Activated naive CD4-positive, alpha-beta T cell treated with anti-CD3 and anti-CD28 coated beads, Interleukin-2, amount 50 U/mL, for 72 hours (primary cell): ENCODE data around the gene SLC10A3. TPM values are rescaled to one million over a fixed set of nuclear protein-coding genes. Genes with fewer than 3 reads are reported as not detected.

Experiments
- ATAC-seq, 2 donors: fragments of 150-1000 bp; cut with Tn5 transposase; 2 replicates each; pipeline ENCODE4 v1.10.0; 2021; ENCODE audit warnings: mild to moderate bottlenecking in 2 of 2, moderate library complexity in 2 of 2
- DNase-seq, 2 donors: peaks; one replicate each; pipeline ENCODE4 v3.0.0; 2021 to 2022; ENCODE audit warnings: low spot score in 2 of 2
- H3K27ac Mint-ChIP-seq, 2 donors: one replicate each; pipeline ENCODE4 v1.8.0; 2022; ENCODE audit warnings: mild to moderate bottlenecking in 2 of 2, mixed read lengths in 2 of 2
- H3K36me3 Mint-ChIP-seq, 2 donors: one replicate each; pipeline ENCODE4 v1.8.0; 2022; ENCODE audit warnings: mixed read lengths in 2 of 2
- H3K9me3 Mint-ChIP-seq, 2 donors: one replicate each; pipeline ENCODE4 v1.8.0; 2022; ENCODE audit warnings: mixed read lengths in 2 of 2
- total RNA-seq, 2 donors: library from RNA; stranded (reverse); gene quantifications; one replicate each; pipeline ENCODE4 v1.2.3, GENCODE V29; 2022

SLC10A3 gene
- total RNA-seq, 2 donors from 2014 or later = 9.8 to 15.6 TPM

DNA sequence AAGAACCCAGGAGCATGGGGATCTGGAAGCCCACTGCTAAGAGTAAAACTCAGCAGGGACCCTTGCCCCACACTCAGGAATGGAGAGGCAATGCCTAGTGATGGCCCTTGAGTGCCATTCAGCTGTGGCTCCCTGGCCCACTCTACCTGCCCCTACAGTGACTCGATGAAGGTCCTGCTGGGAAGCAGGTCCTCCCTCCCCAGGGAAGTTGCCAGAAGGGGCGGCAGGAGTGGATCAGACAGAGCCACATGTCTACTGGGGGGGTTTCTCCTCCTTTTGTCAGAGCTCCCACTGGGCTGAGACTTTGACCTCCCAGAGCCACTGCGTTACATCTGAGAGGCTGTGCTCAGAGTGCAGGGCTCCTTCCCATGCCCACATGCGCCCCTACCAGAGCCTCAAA lies 1.2 kb downstream of the SLC10A3 start:
- DNase-seq = no peak
- no peak for ATAC-seq
- Mint-ChIP-seq H3K27ac (peak overlapping the region in 1 of 2 donors; percentile 84), H3K9me3 (no peaks in the 10 kb centered on the region), H3K36me3 (peaks cover 5 to 8% of the 10 kb centered on the region in 2 donors)

DNA sequence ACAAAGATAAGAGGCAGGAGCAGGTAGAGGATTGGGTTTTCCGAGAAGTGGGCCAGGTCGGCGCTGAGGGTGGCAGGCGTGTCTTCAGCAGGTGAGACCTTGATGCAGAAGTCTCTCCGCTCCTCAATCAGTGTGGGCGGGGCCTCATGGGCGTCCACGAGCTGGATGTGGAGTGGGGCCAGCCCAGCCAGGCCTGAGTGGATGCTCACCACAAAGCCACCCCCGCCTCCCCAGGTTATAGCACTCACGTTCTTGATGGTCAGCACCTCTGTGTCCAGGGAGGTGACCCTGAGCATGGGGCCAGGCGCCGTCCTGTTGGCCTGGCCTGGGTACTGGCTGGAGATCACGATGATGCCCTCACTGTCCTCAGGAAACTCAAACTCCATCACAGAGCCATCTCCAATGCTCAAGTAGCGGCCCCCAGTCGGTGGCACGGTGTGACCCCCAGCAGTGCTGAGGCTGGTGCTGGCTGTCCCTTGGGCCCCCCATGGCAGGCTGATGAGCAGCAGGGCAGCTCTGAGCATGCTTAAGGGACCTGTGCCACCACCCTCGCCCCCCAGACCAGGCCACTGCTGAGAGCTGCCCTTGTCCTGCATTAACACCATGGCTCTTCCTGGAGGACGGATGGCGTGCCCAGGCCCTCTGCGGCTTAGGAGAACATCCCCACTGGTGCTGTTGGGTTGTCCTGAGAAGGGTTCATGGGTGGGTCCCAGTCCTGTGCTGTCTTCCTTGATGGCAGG lies 1.9 kb downstream of the SLC10A3 start:
- ATAC-seq (no peak), DNase-seq (no peak)
- Mint-ChIP-seq H3K27ac (no peak overlapping the region), H3K36me3 (peaks cover 5 to 9% of the 10 kb centered on the region in 2 donors), H3K9me3 (no peaks in the 10 kb centered on the region)

DNA sequence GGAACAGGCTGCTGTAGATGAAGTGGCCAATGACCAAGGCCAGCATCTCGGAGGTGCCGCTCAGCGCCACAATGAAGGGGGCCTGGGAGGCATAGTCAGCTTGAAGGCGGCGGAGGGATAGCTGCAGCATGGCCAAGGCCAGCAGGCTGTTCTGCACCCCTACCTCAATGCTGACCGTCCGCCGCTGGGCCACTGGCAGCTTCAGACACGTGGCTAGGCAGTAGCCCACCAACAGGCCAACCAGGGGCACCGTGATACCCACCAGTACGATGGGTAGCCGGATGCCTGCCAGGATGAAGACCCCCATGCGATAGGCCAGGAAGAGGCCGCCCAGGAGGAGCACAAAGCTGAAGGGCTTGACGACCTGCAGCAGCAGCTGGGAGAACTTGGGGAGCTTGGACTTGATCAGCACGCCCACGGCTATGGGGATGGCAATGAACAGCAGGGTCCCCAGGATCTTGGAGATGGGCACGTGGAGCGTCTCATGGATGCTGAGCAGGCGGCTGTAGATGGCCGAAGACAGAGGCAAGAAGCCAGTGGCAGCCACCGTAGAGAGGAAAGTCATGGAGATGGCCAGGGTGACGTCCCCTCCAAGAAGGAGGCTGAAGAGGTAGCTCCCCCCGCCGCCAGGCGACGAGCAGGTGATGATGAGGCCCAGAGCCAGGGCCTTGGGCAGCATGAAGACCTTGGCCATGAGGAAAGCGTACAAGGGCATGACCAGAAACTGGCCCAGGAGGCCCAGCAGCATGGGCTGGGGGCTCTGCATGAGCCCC lies 2.7 kb downstream of the SLC10A3 start:
- ATAC-seq (no peak), DNase-seq (no peak)
- no peak overlapping the region for H3K27ac Mint-ChIP-seq
- H3K9me3 Mint-ChIP-seq = no peaks in the 10 kb centered on the region
- H3K36me3 Mint-ChIP-seq = peaks cover 5 to 9% of the 10 kb centered on the region in 2 donors

DNA sequence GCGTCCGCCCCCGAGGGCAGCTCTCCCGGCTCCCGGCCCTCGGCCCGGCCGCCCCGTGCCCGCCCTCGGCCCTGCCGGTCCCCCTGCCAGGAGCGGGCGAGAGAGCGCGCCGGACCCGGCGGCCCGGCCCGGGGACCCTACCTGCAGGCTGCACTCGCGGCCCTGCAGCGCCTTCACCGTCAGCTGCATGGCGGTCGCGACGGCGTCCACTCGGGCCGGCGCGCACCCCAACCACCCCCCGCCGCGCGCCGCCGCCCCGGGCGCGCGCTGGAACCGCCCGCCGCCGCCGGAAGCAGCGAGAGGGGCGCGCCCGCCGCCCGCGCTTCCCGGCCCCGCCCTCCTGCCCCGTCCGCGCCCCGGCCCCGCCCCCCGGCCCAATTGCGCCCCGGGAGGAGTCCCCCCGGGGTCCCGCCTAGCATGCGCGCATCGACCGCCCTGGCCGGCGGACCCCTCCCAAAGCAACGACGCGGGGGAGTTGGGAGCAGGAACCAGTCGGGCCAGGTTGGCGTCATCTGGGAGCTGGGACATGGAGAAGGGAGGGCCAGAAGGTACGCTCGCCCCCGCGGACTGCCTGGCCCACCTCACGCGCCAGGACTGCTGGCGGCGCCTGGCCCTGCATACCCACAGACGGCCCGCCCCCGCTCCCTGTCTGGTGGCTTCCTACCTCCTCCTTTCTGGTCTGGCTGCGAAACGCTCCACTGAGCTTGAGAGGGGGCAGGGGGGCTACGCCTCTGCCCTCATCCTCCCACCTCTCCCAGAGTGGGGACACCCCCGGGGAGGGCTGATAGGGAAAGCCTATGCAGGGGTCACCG lies 3.8 kb downstream of the SLC10A3 start, which contains the start of gene UBL4A:
Gene UBL4A (minus strand): TSS at position 220 of the 812 bp plus-strand sequence. CDS start 31 bp downstream, at position 189.
- DNase-seq (peak in 1 of 2 donors; percentile 62), ATAC-seq (peak; percentile 9 to 47)
- peak within 1 kb of the TSS in 1 of 2 donors; percentile 44 for H3K27ac Mint-ChIP-seq
- no peaks in the 10 kb centered on the region for H3K9me3 Mint-ChIP-seq
- H3K36me3 Mint-ChIP-seq = peaks cover 5 to 9% of the 10 kb centered on the region in 2 donors

DNA sequence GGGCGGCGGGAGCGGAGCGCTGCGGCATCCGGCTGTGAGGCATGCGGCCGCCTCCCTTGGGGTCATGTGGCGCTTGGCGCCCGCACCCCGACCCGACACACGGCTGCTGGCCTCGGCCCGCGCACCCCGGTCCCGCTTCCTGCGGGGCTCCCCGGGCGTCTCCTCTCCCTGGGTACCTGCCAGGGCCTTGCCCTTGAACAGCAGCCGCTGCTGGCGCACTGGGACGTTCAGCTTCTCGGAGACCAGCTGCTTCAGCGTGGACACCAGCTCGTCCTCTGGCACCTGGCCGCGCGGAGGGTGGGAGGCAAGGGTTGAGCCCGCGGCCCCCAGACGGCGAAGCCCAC lies 4.4 kb downstream of the SLC10A3 start:
- ATAC-seq (peak in 1 of 2 donors; percentile 14), DNase-seq (peak; percentile 36 to 61)
- H3K9me3 Mint-ChIP-seq = no peaks in the 10 kb centered on the region
- no peak overlapping the region for H3K27ac Mint-ChIP-seq
- peaks cover 5 to 9% of the 10 kb centered on the region in 2 donors for H3K36me3 Mint-ChIP-seq

DNA sequence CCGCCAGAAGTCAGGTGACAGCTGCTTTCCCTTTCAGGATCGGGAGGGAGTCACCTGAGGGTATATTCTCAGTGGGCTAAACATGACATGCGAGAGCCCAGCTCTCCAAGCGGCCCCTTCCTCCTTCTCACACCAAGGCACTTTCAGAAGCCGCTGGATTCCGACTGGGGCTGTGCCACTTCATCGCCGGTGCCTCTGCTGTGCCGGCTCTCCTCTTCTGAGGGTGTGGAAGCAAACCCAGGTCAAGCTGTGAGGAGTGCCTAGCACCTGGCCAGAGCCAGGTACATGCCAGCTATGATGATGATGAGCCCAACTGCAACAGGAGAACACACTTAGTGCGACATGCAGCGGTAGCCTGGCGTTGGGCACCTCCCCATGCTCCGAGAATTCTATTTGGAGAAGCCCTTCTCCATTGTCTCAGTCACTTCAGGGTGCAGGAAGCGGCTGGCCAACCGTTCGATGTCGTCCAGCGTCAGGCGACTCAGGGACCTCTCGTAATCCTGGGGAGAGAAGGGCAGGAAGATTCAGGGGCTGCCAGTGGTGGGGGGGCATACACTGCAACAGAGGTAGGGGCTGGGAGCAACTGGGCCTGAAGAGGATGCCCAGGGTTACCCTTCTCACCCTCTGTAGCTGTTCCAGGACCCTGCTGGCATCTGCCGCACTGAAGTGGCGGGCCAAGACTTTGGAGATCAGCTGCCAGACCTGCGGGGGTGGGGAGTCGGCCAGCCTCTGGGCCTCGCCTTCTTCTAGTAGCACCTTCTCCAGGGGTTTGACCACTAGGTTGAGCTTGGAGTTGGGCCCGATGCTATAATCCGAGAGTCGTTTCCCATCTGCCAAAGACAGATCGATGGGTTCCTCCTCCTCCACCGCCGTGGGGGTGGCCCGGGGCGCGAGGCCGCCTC lies 5.0 kb downstream of the SLC10A3 start:
- peaks cover 5 to 9% of the 10 kb centered on the region in 2 donors for H3K36me3 Mint-ChIP-seq
- H3K9me3 Mint-ChIP-seq = no peaks in the 10 kb centered on the region
- no peak for DNase-seq
- H3K27ac Mint-ChIP-seq = no peak overlapping the region
- ATAC-seq = no peak

DNA sequence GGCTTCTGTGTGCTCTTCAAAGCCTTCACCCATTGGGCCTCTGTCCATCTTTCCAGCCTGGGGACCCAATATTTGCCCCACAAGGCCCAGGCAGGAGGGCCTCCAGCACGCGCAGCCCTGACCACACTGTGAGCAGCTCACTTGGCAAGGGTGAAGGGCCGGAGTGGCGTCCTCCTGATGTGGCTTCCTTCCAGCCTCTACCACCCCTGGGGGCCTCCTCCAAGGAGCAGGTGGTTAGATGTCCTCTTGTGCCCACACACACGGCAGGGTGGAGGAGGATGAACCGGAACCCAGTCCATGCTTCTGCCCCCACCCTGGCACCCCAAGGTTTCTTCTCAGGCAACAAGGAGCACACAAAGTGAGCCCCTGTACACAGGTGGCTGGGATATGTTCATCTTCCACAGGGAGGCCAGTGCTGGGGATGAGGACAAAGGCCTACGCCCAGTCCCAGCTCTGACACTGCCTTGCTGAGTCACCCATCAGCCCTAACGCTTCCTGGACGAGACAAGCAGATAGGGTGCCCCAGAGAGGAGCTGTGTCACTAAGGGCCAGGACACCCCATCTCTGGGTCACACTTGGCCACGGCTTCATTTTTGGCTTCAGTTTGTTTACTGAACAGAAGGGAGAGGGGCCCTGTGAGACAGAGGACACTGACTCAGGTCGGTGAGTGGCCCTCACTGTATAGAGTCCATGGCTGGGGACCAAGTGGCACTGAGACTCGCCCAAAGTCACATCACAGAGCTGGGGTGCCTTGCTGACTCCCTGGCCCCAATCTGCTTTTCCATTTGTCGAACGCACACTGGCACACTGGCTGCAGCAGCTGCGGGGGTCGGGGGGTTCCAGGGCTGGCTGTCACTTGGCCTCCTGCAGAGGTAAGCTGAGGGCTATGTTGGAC lies 5.9 kb downstream of the SLC10A3 start:
- no peak overlapping the region for H3K27ac Mint-ChIP-seq
- no peak for DNase-seq
- peak in 1 of 2 donors; percentile 31 for ATAC-seq
- H3K36me3 Mint-ChIP-seq = peaks cover 5% of the 10 kb centered on the region in 2 donors
- H3K9me3 Mint-ChIP-seq = no peaks in the 10 kb centered on the region

DNA sequence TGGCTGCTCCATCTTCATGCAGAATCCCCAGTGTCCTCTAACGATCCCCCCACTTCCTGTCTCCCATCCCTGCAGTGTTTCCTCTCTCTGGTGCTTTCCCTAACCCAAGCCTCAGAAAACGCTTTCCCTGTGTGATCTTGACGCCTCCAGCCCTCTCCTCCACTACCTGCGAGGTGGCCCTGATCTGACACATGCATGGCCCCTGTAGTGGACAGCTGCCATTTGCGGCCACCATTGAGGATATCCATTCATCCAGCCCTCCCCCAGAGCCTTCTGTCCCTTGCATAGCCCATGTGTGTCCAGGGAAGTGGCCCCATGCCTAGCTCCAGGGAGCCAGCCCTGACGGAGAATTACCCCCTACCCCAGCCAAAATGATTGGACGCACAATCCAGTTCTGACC lies 7.1 kb downstream of the SLC10A3 start:
- no peaks in the 10 kb centered on the region for H3K9me3 Mint-ChIP-seq
- DNase-seq (no peak), ATAC-seq (no peak)
- peak overlapping the region in 1 of 2 donors; percentile 72 for H3K27ac Mint-ChIP-seq
- H3K36me3 Mint-ChIP-seq = peaks cover 4 to 5% of the 10 kb centered on the region in 2 donors

DNA sequence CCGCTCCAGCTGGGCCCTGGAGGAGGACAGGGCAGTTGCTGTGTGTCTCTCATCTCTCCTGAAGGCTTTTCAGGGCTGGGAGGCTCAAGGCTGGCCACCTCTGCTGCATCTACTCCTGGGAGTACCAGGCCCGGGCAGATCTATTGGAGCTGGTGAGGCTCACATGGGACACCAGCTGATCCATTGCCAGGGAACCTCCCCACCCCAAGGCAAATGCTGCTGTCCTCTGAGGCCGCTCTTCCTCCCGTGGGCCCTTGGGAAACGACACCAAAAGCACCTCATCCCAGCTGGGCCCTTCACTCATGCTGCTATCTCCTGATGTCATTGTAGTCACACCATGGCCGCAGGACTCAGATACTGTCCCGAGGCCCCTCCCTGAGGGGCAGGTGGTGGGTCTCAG lies 7.6 kb downstream of the SLC10A3 start:
- no peak for DNase-seq
- no peak for ATAC-seq
- Mint-ChIP-seq H3K36me3 (peaks cover under 1 to 4% of the 10 kb centered on the region in 2 donors), H3K9me3 (no peaks in the 10 kb centered on the region), H3K27ac (no peak overlapping the region)

DNA sequence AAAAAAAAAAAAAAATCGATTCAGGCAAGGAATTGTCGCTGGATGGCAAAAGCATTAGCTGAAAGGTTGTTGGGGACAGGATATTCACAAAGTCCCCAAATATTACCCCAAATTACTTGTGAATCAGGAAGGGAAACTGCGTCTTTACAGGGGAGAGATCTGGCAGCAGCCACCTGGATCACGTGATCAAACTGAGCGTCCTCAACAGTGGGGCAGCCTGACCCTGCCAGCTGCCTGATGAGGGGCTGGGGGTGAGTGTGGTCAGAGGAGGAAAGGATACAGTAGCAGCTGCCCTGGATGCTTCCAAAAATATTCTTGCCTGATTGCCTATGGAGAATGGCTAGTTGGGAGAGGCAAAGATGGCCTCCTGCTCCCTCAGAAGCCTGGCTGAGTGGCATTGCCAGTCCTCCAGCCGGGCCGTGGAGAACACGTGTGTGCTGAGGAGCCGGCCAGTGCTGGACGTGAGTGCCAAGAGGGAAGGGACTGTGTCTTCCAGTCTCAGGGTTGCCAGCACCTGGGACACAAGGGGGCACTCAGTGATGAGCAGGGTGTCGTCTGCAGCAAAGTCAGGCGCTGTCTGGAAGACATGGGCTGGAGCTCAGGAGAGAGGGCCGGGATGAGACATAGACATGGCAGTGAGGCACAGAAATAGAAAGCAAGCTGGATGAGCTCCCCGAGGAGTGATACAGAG lies 8.4 kb downstream of the SLC10A3 start:
- Mint-ChIP-seq H3K9me3 (no peaks in the 10 kb centered on the region), H3K36me3 (peaks cover 0 to 4% of the 10 kb centered on the region in 2 donors), H3K27ac (no peak overlapping the region)
- ATAC-seq (no peak), DNase-seq (no peak)

DNA sequence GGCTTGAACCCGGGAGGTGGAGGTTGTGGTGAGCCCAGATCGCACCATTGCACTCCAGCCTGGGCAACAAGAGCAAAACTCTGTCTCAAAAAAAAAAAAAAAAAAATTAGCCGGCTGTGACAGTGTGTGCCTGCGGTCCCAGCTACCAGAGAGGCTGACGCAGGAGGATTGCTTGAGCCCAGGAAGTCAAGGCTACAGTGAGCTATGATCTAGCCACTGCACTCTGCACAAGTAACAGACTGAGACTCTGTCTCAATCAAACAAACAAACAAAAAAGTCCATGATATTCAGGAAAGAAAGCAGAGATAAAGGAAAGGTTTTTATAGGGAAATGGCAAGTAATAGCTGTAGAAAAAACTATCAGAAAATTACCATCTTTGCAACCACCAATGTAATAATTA lies 9.2 kb downstream of the SLC10A3 start:
- no peak overlapping the region for H3K27ac Mint-ChIP-seq

DNA sequence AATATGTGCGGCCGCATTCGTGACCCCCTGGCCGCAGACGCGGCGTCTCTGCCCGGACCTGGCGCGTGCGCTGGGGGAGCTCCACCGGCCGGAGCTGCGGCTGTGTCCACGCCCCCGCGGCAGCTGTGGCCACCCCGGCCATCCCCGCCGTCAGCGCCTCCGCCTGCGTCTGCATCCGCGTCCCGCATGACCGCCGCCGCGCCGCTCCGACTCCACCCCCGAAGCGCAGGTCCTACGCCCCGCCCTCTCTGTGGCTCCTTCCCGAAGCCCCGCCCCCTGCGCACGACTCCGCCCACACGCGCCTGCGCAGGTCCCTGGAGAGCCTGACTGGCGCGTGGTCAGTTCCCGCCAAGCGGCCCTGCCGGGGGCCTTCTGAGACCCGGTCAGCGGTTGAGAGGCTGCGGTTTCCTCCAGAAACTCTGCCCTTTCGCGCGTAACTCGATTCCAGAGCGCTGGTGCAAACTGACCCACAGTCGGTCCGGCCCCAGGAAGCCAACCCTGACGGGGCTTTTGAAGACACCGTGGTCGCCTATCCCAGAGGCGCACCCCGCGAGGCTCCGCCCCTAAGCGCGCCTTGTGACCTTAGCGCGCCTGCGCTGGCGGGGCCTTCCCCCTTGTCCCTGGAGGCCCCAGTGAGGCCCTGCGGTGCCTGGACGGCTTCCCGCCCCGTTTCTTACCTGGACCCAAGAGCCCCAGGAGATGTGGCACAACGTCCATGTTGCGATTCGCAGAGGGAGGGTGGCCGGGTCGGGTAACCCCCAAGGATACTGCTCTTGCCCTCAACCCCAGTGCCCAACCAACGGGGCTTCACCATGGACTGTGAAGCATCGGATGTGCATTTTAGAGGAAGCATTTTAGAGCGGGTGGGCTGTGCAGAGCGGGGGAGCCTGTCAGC lies 11.5 kb downstream of the SLC10A3 start, which contains the start of gene LAGE3:
Gene LAGE3 (minus strand): TSS at position 554 of the 895 bp plus-strand sequence. CDS start 366 bp downstream, at position 188.
- no peaks in the 10 kb centered on the region for H3K36me3 Mint-ChIP-seq
- H3K9me3 Mint-ChIP-seq = no peaks in the 10 kb centered on the region
- DNase-seq (peak; percentile 95 to 98), ATAC-seq (peak; percentile 94)
- peak within 1 kb of the TSS; percentile 84 to 90 for H3K27ac Mint-ChIP-seq

More for the DNA sequence above, 9.2 kb downstream of the SLC10A3 start:
- DNase-seq (no peak), ATAC-seq (no peak)
- Mint-ChIP-seq H3K36me3 (peaks cover 0 to 4% of the 10 kb centered on the region in 2 donors), H3K9me3 (no peaks in the 10 kb centered on the region)

DNA sequence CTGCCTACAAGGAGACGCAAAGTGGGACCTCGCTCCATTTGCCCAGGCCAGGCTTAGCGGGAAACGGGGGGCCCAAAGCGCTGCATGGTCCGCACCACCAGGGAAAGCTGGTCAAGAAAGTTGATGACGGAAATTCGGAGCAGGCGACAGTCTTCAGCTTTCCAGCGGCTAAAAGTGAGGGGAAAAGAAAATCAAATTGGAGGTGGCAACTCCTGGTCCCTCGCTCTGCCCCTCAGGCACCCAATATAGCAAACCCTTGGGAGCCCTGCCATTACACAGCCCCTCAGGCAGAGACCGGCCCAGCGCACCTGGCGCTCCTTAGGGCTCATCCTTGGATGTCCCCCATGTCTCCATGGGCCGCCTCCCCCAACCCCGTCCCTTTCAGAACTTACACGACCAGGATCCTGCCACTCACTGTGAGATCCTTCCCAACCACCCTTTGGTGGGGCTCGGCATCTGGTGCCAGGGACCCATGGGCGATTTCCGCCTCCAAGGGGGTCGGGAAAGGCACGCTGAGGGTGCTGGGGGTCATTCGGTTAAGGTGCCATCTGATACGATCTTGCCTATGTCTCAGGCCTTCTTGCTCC lies 12.4 kb downstream of the SLC10A3 start:
- DNase-seq (no peak), ATAC-seq (no peak)
- Mint-ChIP-seq H3K27ac (peak overlapping the region; percentile 55 to 90), H3K9me3 (no peaks in the 10 kb centered on the region), H3K36me3 (no peaks in the 10 kb centered on the region)
